ENCODE measurements around the gene SHH.

The SHH gene

GRCh38 chr7:155845226-155845625, 33.0 kb upstream of the SHH start:
- no peak overlapping the region for H3K56ac ChIP-seq (ENCODE audit: low read length)
- WGBS (ENCODE audit: extremely low coverage, insufficient coverage, low lambda C conversion rate) = no CpG with 5 or more reads among the region's 14 CpGs
- no peak overlapping the region for H3K18ac ChIP-seq (ENCODE audit: low read length)
- no peak overlapping the region for H3K23ac ChIP-seq (ENCODE audit: low read length)
- no peak overlapping the region for H2BK120ac ChIP-seq (ENCODE audit: low read depth, low read length)
- no peaks in the 10 kb centered on the region for H3K4me1 ChIP-seq (ENCODE audit: control insufficient read depth, low read depth, low read length)
- no peak overlapping the region for H3K27ac ChIP-seq (ENCODE audit: low read depth, low read length)
- H3K4ac ChIP-seq (ENCODE audit: low read depth, low read length) = no peak overlapping the region
- no peaks in the 10 kb centered on the region for H3K79me2 ChIP-seq (ENCODE audit: control insufficient read depth, insufficient read depth, low read length)
- H4K8ac ChIP-seq (ENCODE audit: low read depth, low read length) = no peak overlapping the region
- H2BK5ac ChIP-seq (ENCODE audit: low read length) = no peak overlapping the region
- no peaks in the 10 kb centered on the region for H3K36me3 ChIP-seq (ENCODE audit: control insufficient read depth, insufficient read depth, low read length)
- H2BK15ac ChIP-seq (replicated peaks; ENCODE audit: low read depth) = no peak overlapping the region
- no peaks in the 10 kb centered on the region for H3K79me1 ChIP-seq (ENCODE audit: low read length)
- H3K27me3 ChIP-seq (ENCODE audit: insufficient read depth, low read length, poor library complexity) = no peaks in the 10 kb centered on the region
- no peak overlapping the region for H3K9ac ChIP-seq (ENCODE audit: low read length)
- H3K4me2 ChIP-seq (ENCODE audit: low read length) = no peak overlapping the region
- no peak for DNase-seq
- no peak overlapping the region for H4K5ac ChIP-seq (ENCODE audit: low read length)
- no peak overlapping the region for H2AK5ac ChIP-seq (ENCODE audit: low read length)
- H3K4me3 ChIP-seq (ENCODE audit: low read length) = no peak overlapping the region

DNA sequence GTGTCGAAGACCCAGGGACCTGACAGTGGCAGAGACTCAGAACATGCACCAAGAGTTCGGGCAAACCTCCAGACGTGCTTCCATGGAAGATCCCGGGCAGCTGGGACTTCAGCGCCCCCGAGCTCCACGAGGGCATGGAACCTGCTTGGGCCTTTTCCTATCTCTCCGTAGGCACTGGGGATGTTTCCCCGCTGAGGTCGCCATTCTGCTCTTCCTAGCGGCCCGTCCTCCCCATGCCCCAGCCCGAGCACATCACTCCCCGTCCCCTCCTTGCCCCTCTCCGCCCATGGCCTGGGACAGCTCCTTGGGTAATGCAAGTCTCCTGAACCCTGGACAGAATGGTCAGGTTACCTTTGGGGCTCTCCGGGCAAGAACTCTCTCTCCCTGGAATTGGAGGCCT, 32.3 kb upstream of the SHH start:
- H3K4ac ChIP-seq (ENCODE audit: low read depth, low read length) = no peak overlapping the region
- H2BK120ac ChIP-seq (ENCODE audit: low read depth, low read length) = no peak overlapping the region
- H3K4me2 ChIP-seq (ENCODE audit: low read length) = no peak overlapping the region
- no peak overlapping the region for H2AK5ac ChIP-seq (ENCODE audit: low read length)
- no peaks in the 10 kb centered on the region for H3K4me1 ChIP-seq (ENCODE audit: control insufficient read depth, low read depth, low read length)
- H3K79me2 ChIP-seq (ENCODE audit: control insufficient read depth, insufficient read depth, low read length) = no peaks in the 10 kb centered on the region
- H3K4me3 ChIP-seq (ENCODE audit: low read length) = no peak overlapping the region
- H3K18ac ChIP-seq (ENCODE audit: low read length) = no peak overlapping the region
- no peak overlapping the region for H4K8ac ChIP-seq (ENCODE audit: low read depth, low read length)
- no peak overlapping the region for H2BK5ac ChIP-seq (ENCODE audit: low read length)
- no peak overlapping the region for H3K27ac ChIP-seq (ENCODE audit: low read depth, low read length)
- no CpG with 5 or more reads among the region's 16 CpGs for WGBS (ENCODE audit: extremely low coverage, insufficient coverage, low lambda C conversion rate)
- H2BK15ac ChIP-seq (replicated peaks; ENCODE audit: low read depth) = no peak overlapping the region
- no peak overlapping the region for H4K5ac ChIP-seq (ENCODE audit: low read length)
- H3K79me1 ChIP-seq (ENCODE audit: low read length) = no peaks in the 10 kb centered on the region
- H3K23ac ChIP-seq (ENCODE audit: low read length) = no peak overlapping the region
- H3K36me3 ChIP-seq (ENCODE audit: control insufficient read depth, insufficient read depth, low read length) = no peaks in the 10 kb centered on the region
- DNase-seq = no peak
- H3K9ac ChIP-seq (ENCODE audit: low read length) = no peak overlapping the region
- no peak overlapping the region for H3K56ac ChIP-seq (ENCODE audit: low read length)
- H3K27me3 ChIP-seq (ENCODE audit: insufficient read depth, low read length, poor library complexity) = no peaks in the 10 kb centered on the region

GRCh38 chr7:155844019-155844453, 31.8 kb upstream of the SHH start:
- Histone ChIP-seq H4K5ac (ENCODE audit: low read length) (no peak overlapping the region), H3K4me2 (ENCODE audit: low read length) (no peak overlapping the region), H3K36me3 (ENCODE audit: control insufficient read depth, insufficient read depth, low read length) (no peaks in the 10 kb centered on the region), H3K23ac (ENCODE audit: low read length) (no peak overlapping the region), H3K4ac (ENCODE audit: low read depth, low read length) (no peak overlapping the region), H3K56ac (ENCODE audit: low read length) (no peak overlapping the region), H3K79me2 (ENCODE audit: control insufficient read depth, insufficient read depth, low read length) (no peaks in the 10 kb centered on the region), H2BK120ac (ENCODE audit: low read depth, low read length) (no peak overlapping the region), H3K18ac (ENCODE audit: low read length) (no peak overlapping the region), H3K4me1 (ENCODE audit: control insufficient read depth, low read depth, low read length) (no peaks in the 10 kb centered on the region), H3K27me3 (ENCODE audit: insufficient read depth, low read length, poor library complexity) (no peaks in the 10 kb centered on the region), H4K8ac (ENCODE audit: low read depth, low read length) (no peak overlapping the region), H2AK5ac (ENCODE audit: low read length) (no peak overlapping the region), H3K4me3 (ENCODE audit: low read length) (no peak overlapping the region), H2BK15ac (replicated peaks; ENCODE audit: low read depth) (no peak overlapping the region), H2BK5ac (ENCODE audit: low read length) (no peak overlapping the region), H3K27ac (ENCODE audit: low read depth, low read length) (no peak overlapping the region), H3K9ac (ENCODE audit: low read length) (no peak overlapping the region), H3K79me1 (ENCODE audit: low read length) (no peaks in the 10 kb centered on the region)
- DNase-seq = no peak
- WGBS (ENCODE audit: extremely low coverage, insufficient coverage, low lambda C conversion rate) = no CpG with 5 or more reads among the region's 14 CpGs

DNA sequence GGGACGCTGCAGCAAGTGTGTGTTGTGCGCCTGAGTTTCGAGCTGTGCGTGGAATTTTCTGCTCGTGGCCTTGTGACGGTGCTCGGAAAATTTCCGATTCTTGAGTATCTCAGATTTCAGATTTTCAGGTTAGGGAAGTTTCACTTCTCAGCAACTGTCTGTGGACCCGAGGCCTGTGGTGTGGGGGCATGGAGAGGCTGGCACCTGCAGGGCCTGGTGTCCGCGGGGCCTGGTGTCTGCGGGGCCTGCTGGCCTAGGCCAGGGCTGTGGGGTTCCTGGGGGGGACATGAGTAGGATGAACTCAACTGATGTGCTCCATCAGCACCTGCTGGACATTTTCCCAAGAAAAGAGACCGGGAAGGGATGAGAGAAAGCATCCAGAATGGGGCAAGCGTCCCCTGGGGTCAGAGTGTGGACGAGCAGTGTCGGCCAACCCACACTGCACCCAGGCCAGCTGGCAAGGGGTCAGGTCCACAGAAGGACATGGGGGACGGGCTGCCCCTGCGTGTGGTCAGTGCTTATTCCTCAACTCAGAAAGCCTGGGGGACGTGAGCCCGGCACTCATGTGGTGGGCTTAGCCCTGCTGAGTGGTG, 31.3 kb upstream of the SHH start:
- no peak overlapping the region for H4K8ac ChIP-seq (ENCODE audit: low read depth, low read length)
- no peak overlapping the region for H3K18ac ChIP-seq (ENCODE audit: low read length)
- H3K36me3 ChIP-seq (ENCODE audit: control insufficient read depth, insufficient read depth, low read length) = no peaks in the 10 kb centered on the region
- H2BK5ac ChIP-seq (ENCODE audit: low read length) = no peak overlapping the region
- H2BK15ac ChIP-seq (replicated peaks; ENCODE audit: low read depth) = no peak overlapping the region
- H2BK120ac ChIP-seq (ENCODE audit: low read depth, low read length) = no peak overlapping the region
- H3K27ac ChIP-seq (ENCODE audit: low read depth, low read length) = no peak overlapping the region
- no peaks in the 10 kb centered on the region for H3K79me1 ChIP-seq (ENCODE audit: low read length)
- no peak overlapping the region for H4K5ac ChIP-seq (ENCODE audit: low read length)
- H3K79me2 ChIP-seq (ENCODE audit: control insufficient read depth, insufficient read depth, low read length) = no peaks in the 10 kb centered on the region
- no peak overlapping the region for H3K4me3 ChIP-seq (ENCODE audit: low read length)
- no peaks in the 10 kb centered on the region for H3K4me1 ChIP-seq (ENCODE audit: control insufficient read depth, low read depth, low read length)
- H2AK5ac ChIP-seq (ENCODE audit: low read length) = no peak overlapping the region
- WGBS (ENCODE audit: extremely low coverage, insufficient coverage, low lambda C conversion rate) = no CpG with 5 or more reads among the region's 20 CpGs
- DNase-seq = no peak
- no peak overlapping the region for H3K56ac ChIP-seq (ENCODE audit: low read length)
- no peak overlapping the region for H3K4me2 ChIP-seq (ENCODE audit: low read length)
- H3K27me3 ChIP-seq (ENCODE audit: insufficient read depth, low read length, poor library complexity) = no peaks in the 10 kb centered on the region
- H3K23ac ChIP-seq (ENCODE audit: low read length) = no peak overlapping the region
- H3K9ac ChIP-seq (ENCODE audit: low read length) = no peak overlapping the region
- no peak overlapping the region for H3K4ac ChIP-seq (ENCODE audit: low read depth, low read length)

DNA sequence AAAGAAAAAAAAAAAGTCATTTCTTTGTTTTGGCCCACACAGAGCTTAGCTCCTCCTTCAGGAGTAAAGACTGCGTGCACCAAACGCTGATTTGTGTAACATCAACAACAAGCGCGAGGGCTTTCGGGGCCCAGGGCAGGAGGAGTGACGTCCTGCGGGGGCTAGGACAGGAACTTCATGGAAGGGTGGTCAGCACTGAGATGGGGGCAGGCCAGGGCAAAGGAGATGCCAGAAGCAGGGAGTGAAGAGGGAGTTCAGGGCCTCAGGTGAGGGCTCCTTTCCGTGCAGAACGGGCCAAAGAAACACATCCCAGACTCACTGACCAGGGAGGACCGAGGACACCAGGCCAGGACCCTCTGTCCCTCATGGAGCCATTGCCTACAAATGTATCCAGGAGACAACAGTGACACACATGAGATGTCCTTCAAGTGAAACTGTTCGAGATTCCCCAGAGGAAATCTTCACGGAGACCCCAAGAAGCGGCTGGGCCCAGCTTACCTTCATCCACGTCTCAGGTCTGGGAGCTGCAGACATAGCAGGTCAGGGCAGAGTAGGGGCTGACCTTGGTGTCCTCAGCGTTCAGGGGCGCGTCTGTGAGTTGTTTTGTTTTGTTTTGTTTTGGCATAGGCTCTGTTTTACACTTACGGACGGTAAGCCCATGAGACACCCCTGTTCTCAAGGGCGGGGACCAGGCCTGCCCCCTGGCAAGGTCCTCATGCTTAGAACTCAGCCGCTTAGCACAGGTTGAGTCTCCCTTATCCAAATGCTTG, 30.4 kb upstream of the SHH start:
- H2BK120ac ChIP-seq (ENCODE audit: low read depth, low read length) = no peak overlapping the region
- no peak for DNase-seq
- no peak overlapping the region for H3K18ac ChIP-seq (ENCODE audit: low read length)
- no peak overlapping the region for H3K4ac ChIP-seq (ENCODE audit: low read depth, low read length)
- no peak overlapping the region for H3K56ac ChIP-seq (ENCODE audit: low read length)
- H3K4me1 ChIP-seq (ENCODE audit: control insufficient read depth, low read depth, low read length) = no peaks in the 10 kb centered on the region
- H3K36me3 ChIP-seq (ENCODE audit: control insufficient read depth, insufficient read depth, low read length) = no peaks in the 10 kb centered on the region
- no peak overlapping the region for H4K5ac ChIP-seq (ENCODE audit: low read length)
- H4K8ac ChIP-seq (ENCODE audit: low read depth, low read length) = no peak overlapping the region
- H3K9ac ChIP-seq (ENCODE audit: low read length) = no peak overlapping the region
- H3K4me2 ChIP-seq (ENCODE audit: low read length) = no peak overlapping the region
- H3K27me3 ChIP-seq (ENCODE audit: insufficient read depth, low read length, poor library complexity) = no peaks in the 10 kb centered on the region
- H3K23ac ChIP-seq (ENCODE audit: low read length) = no peak overlapping the region
- H2AK5ac ChIP-seq (ENCODE audit: low read length) = no peak overlapping the region
- H3K27ac ChIP-seq (ENCODE audit: low read depth, low read length) = no peak overlapping the region
- no peak overlapping the region for H2BK15ac ChIP-seq (replicated peaks; ENCODE audit: low read depth)
- H3K4me3 ChIP-seq (ENCODE audit: low read length) = no peak overlapping the region
- H3K79me2 ChIP-seq (ENCODE audit: control insufficient read depth, insufficient read depth, low read length) = no peaks in the 10 kb centered on the region
- H2BK5ac ChIP-seq (ENCODE audit: low read length) = no peak overlapping the region
- no CpG with 5 or more reads among the region's 21 CpGs for WGBS (ENCODE audit: extremely low coverage, insufficient coverage, low lambda C conversion rate)
- no peaks in the 10 kb centered on the region for H3K79me1 ChIP-seq (ENCODE audit: low read length)

Measured in mesendoderm (in vitro differentiated cells).